ENCODE results near the gene STK24. TPM values are rescaled to one million over a fixed set of nuclear protein-coding genes. Genes with fewer than 3 reads are reported as not detected.

STK24 gene
- total RNA-seq, 2 experiments from 2014 or later, result 140 to 147 TPM

- ATAC-seq (ENCODE audit: low read depth), result no peak
- POLR2A ChIA-PET, result no interaction called here
Measured at GRCh38 chr13:98530217-98530616, 46.7 kb downstream of the STK24 start.

GRCh38 chr13:98529171-98529570, 47.7 kb downstream of the STK24 start:
- no peak for DNase-seq
- Mint-ChIP-seq H3K9me3 (no peaks in the 10 kb centered on the region), H3K27me3 (no peaks in the 10 kb centered on the region), H3K36me3 (peaks cover 4% of the 10 kb centered on the region), H3K4me3 (no peak overlapping the region), H3K4me1 (peaks cover 53% of the 10 kb centered on the region), H3K27ac (peak overlapping the region; percentile 22)
- ATAC-seq (ENCODE audit: low read depth), result no peak
- POLR2A ChIA-PET, result interaction anchor here (1.5 kb wide), 1 partner anchor 11 kb away, joined by 4 read pairs; no protein-coding TSS in a partner anchor

More at GRCh38 chr13:98530217-98530616, 46.7 kb downstream of the STK24 start:
- peaks cover 51% of the 10 kb centered on the region for H3K4me1 Mint-ChIP-seq
- no peak overlapping the region for H3K4me3 Mint-ChIP-seq
- H3K27me3 Mint-ChIP-seq, result no peaks in the 10 kb centered on the region
- DNase-seq, result no peak
- H3K9me3 Mint-ChIP-seq, result no peaks in the 10 kb centered on the region
- H3K27ac Mint-ChIP-seq, result no peak overlapping the region
- peaks cover 5% of the 10 kb centered on the region for H3K36me3 Mint-ChIP-seq

GRCh38 chr13:98528663-98529064, 48.2 kb downstream of the STK24 start:
- Mint-ChIP-seq H3K4me3 (no peak overlapping the region), H3K27me3 (no peaks in the 10 kb centered on the region), H3K9me3 (no peaks in the 10 kb centered on the region), H3K4me1 (peaks cover 54% of the 10 kb centered on the region), H3K27ac (no peak overlapping the region), H3K36me3 (peaks cover 4% of the 10 kb centered on the region)
- ATAC-seq (ENCODE audit: low read depth), result no peak
- POLR2A ChIA-PET, result interaction anchor here (1.5 kb wide), 1 partner anchor 11 kb away, joined by 4 read pairs; no protein-coding TSS in a partner anchor
- DNase-seq, result no peak

GRCh38 chr13:98527526-98527925, 49.4 kb downstream of the STK24 start:
- no peak overlapping the region for H3K27ac Mint-ChIP-seq

GRCh38 chr13:98526182-98526512, 50.8 kb downstream of the STK24 start:
- Mint-ChIP-seq H3K4me1 (peaks cover 56% of the 10 kb centered on the region), H3K27me3 (no peaks in the 10 kb centered on the region), H3K27ac (no peak overlapping the region), H3K9me3 (no peaks in the 10 kb centered on the region), H3K4me3 (no peak overlapping the region), H3K36me3 (peaks cover 2% of the 10 kb centered on the region)
- no peak for ATAC-seq (ENCODE audit: low read depth)
- DNase-seq, result no peak
- POLR2A ChIA-PET, result no interaction called here

More at GRCh38 chr13:98527526-98527925, 49.4 kb downstream of the STK24 start:
- Mint-ChIP-seq H3K4me1 (peaks cover 55% of the 10 kb centered on the region), H3K27me3 (no peaks in the 10 kb centered on the region), H3K9me3 (no peaks in the 10 kb centered on the region), H3K36me3 (peaks cover 4% of the 10 kb centered on the region), H3K4me3 (no peak overlapping the region)
- ATAC-seq (ENCODE audit: low read depth) (no peak), DNase-seq (no peak)
- POLR2A ChIA-PET, result no interaction called here

GRCh38 chr13:98525456-98526181, 51.3 kb downstream of the STK24 start:
- H3K4me3 Mint-ChIP-seq, result no peak overlapping the region
- DNase-seq (no peak), ATAC-seq (ENCODE audit: low read depth) (no peak)
- no peak overlapping the region for H3K27ac Mint-ChIP-seq
- H3K9me3 Mint-ChIP-seq, result no peaks in the 10 kb centered on the region
- peaks cover 55% of the 10 kb centered on the region for H3K4me1 Mint-ChIP-seq
- POLR2A ChIA-PET, result no interaction called here
- peaks cover 2% of the 10 kb centered on the region for H3K36me3 Mint-ChIP-seq
- H3K27me3 Mint-ChIP-seq, result no peaks in the 10 kb centered on the region

- peaks cover 52% of the 10 kb centered on the region for H3K4me1 Mint-ChIP-seq
- peaks cover 2% of the 10 kb centered on the region for H3K36me3 Mint-ChIP-seq
- no peak overlapping the region for H3K27ac Mint-ChIP-seq
- DNase-seq, result no peak
- ATAC-seq (ENCODE audit: low read depth), result no peak
- H3K4me3 Mint-ChIP-seq, result no peak overlapping the region
- POLR2A ChIA-PET, result no interaction called here
- no peaks in the 10 kb centered on the region for H3K27me3 Mint-ChIP-seq
- no peaks in the 10 kb centered on the region for H3K9me3 Mint-ChIP-seq
Measured at GRCh38 chr13:98524793-98525192, 52.1 kb downstream of the STK24 start.

- H3K27ac Mint-ChIP-seq, result no peak overlapping the region
- H3K27me3 Mint-ChIP-seq, result no peaks in the 10 kb centered on the region
- POLR2A ChIA-PET, result no interaction called here
- H3K4me3 Mint-ChIP-seq, result no peak overlapping the region
- no peak for ATAC-seq (ENCODE audit: low read depth)
- no peaks in the 10 kb centered on the region for H3K9me3 Mint-ChIP-seq
- H3K4me1 Mint-ChIP-seq, result peaks cover 49% of the 10 kb centered on the region
- H3K36me3 Mint-ChIP-seq, result peaks cover 2% of the 10 kb centered on the region
- no peak for DNase-seq
Measured at GRCh38 chr13:98524391-98524790, 52.5 kb downstream of the STK24 start.

- Mint-ChIP-seq H3K9me3 (no peaks in the 10 kb centered on the region), H3K4me3 (no peak overlapping the region), H3K27me3 (no peaks in the 10 kb centered on the region), H3K4me1 (peaks cover 44% of the 10 kb centered on the region), H3K36me3 (no peaks in the 10 kb centered on the region), H3K27ac (peak overlapping the region; percentile 58)
- ATAC-seq (ENCODE audit: low read depth) (no peak), DNase-seq (no peak)
- POLR2A ChIA-PET, result no interaction called here
Measured at GRCh38 chr13:98523455-98524102, 53.3 kb downstream of the STK24 start.

- ATAC-seq (ENCODE audit: low read depth), result no peak
- no peaks in the 10 kb centered on the region for H3K9me3 Mint-ChIP-seq
- H3K4me3 Mint-ChIP-seq, result no peak overlapping the region
- POLR2A ChIA-PET, result no interaction called here
- peaks cover 9% of the 10 kb centered on the region for H3K36me3 Mint-ChIP-seq
- H3K27me3 Mint-ChIP-seq, result no peaks in the 10 kb centered on the region
- no peak overlapping the region for H3K27ac Mint-ChIP-seq
- peaks cover 49% of the 10 kb centered on the region for H3K4me1 Mint-ChIP-seq
- DNase-seq, result no peak
Measured at GRCh38 chr13:98522371-98522770, 54.5 kb downstream of the STK24 start.

- POLR2A ChIA-PET, result no interaction called here
- DNase-seq (no peak), ATAC-seq (ENCODE audit: low read depth) (no peak)
- Mint-ChIP-seq H3K36me3 (peaks cover 9% of the 10 kb centered on the region), H3K4me3 (no peak overlapping the region), H3K27me3 (no peaks in the 10 kb centered on the region), H3K4me1 (peaks cover 49% of the 10 kb centered on the region), H3K9me3 (no peaks in the 10 kb centered on the region), H3K27ac (no peak overlapping the region)
Measured at GRCh38 chr13:98521461-98522247, 55.3 kb downstream of the STK24 start.

GRCh38 chr13:98520674-98521449, 56.0 kb downstream of the STK24 start:
- POLR2A ChIA-PET, result no interaction called here
- no peaks in the 10 kb centered on the region for H3K27me3 Mint-ChIP-seq
- H3K4me3 Mint-ChIP-seq, result no peak overlapping the region
- no peak overlapping the region for H3K27ac Mint-ChIP-seq
- peaks cover 15% of the 10 kb centered on the region for H3K36me3 Mint-ChIP-seq
- ATAC-seq (ENCODE audit: low read depth), result no peak
- no peak for DNase-seq
- no peaks in the 10 kb centered on the region for H3K9me3 Mint-ChIP-seq
- peaks cover 51% of the 10 kb centered on the region for H3K4me1 Mint-ChIP-seq

GRCh38 chr13:98519976-98520375, 56.9 kb downstream of the STK24 start:
- Mint-ChIP-seq H3K4me1 (peaks cover 58% of the 10 kb centered on the region), H3K27ac (no peak overlapping the region), H3K4me3 (no peak overlapping the region), H3K36me3 (peaks cover 19% of the 10 kb centered on the region), H3K27me3 (no peaks in the 10 kb centered on the region), H3K9me3 (no peaks in the 10 kb centered on the region)
- DNase-seq, result no peak
- POLR2A ChIA-PET, result no interaction called here
- ATAC-seq (ENCODE audit: low read depth), result no peak

Measured in activated naive CD8-positive, alpha-beta T cell treated with anti-CD3 and anti-CD28 coated beads, Interleukin-2, amount 10 ng/mL, durations not matched to agents 7 days and 5 days (primary cell).